ENCODE data around the gene PDE7B. TPM values are rescaled to one million over a fixed set of nuclear protein-coding genes. Genes with fewer than 3 reads are reported as not detected.

Gene PDE7B
- total and polyA plus RNA-seq, 9 of the 15 experiments (the other 6 are each of a cell fraction or from before 2014, with no cell fraction given): 0.01 TPM; not detected in 8

DNA sequence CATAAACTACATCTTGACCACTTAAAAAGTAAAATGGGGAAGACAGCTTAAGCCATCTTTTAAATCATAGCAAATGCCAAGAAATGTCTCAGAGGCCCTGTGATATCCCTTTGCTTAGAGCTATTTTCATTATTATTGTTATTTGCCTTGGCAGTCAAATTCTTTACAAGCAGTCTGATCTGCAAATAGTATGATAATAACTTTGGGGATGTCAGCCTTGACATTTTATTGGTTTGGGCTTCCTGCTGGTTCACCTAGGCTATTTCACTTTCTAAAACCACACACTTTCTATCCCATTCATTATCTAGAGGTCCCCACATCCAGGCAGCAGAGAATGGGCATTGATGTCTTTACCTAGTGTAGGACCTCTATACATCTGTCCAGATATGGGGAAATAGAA is 125.1 kb downstream of the PDE7B start:
- CTCF ChIA-PET (ENCODE audit: low intra/inter-chr PET ratio): no interaction called here
- ATAC-seq: no peak
- Histone ChIP-seq H3K36me3 (ENCODE audit: control insufficient read depth, insufficient read depth, low read length) (no peaks in the 10 kb centered on the region), H2AFZ (ENCODE audit: low read depth, low read length) (no peak overlapping the region), H3K4me1 (replicated peaks in 1 of 2; ENCODE audit: control insufficient read depth in 2 of 2, insufficient read depth in 2 of 2, low read length in 2 of 2) (no peaks in the 10 kb centered on the region), H3K9me1 (ENCODE audit: control insufficient read depth, insufficient read depth, low read length) (no peaks in the 10 kb centered on the region), H3K27ac (ENCODE audit: extremely low read depth, low read depth, low read length) (no peak overlapping the region), H3K9ac (ENCODE audit: insufficient read depth in 1 of 2, low read depth in 2 of 2, low read length in 2 of 2) (no peak overlapping the region), H3K4me2 (ENCODE audit: insufficient read depth, low read length) (no peak overlapping the region), H3K4me3 (no peak overlapping the region), H3K9me3 (replicated peaks; ENCODE audit: control insufficient read depth, insufficient read depth, low read depth, low read length) (no peaks in the 10 kb centered on the region), H3K79me2 (ENCODE audit: control insufficient read depth, insufficient read depth, low read length) (no peaks in the 10 kb centered on the region), H4K20me1 (replicated peaks; ENCODE audit: control insufficient read depth, insufficient read depth, low read length) (no peaks in the 10 kb centered on the region), H3K27me3 (ENCODE audit: control insufficient read depth in 2 of 2, insufficient read depth in 2 of 2, low read length in 2 of 2) (no peaks in the 10 kb centered on the region)
- in situ Hi-C loops (cut with MboI) (no loop called here), intact Hi-C loops (cut with micrococcal nuclease) (no loop called here)
- no peak for DNase-seq (ENCODE audit: extremely low read depth in 1 of 4, low spot score in 3 of 4)
- POLR2A ChIA-PET: interaction anchor here (0.6 kb wide), 1 partner anchor 451 kb away, joined by 3 read pairs; no protein-coding TSS in a partner anchor
- BruUV-seq (replicated peaks): no TSS peak
- FAIRE-seq: no peak
- TF ChIP-seq, protein P1, sequence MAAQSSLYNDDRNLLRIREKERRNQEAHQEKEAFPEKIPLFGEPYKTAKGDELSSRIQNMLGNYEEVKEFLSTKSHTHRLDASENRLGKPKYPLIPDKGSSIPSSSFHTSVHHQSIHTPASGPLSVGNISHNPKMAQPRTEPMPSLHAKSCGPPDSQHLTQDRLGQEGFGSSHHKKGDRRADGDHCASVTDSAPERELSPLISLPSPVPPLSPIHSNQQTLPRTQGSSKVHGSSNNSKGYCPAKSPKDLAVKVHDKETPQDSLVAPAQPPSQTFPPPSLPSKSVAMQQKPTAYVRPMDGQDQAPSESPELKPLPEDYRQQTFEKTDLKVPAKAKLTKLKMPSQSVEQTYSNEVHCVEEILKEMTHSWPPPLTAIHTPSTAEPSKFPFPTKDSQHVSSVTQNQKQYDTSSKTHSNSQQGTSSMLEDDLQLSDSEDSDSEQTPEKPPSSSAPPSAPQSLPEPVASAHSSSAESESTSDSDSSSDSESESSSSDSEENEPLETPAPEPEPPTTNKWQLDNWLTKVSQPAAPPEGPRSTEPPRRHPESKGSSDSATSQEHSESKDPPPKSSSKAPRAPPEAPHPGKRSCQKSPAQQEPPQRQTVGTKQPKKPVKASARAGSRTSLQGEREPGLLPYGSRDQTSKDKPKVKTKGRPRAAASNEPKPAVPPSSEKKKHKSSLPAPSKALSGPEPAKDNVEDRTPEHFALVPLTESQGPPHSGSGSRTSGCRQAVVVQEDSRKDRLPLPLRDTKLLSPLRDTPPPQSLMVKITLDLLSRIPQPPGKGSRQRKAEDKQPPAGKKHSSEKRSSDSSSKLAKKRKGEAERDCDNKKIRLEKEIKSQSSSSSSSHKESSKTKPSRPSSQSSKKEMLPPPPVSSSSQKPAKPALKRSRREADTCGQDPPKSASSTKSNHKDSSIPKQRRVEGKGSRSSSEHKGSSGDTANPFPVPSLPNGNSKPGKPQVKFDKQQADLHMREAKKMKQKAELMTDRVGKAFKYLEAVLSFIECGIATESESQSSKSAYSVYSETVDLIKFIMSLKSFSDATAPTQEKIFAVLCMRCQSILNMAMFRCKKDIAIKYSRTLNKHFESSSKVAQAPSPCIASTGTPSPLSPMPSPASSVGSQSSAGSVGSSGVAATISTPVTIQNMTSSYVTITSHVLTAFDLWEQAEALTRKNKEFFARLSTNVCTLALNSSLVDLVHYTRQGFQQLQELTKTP (IDR thresholded peaks at IDR 0.05; ENCODE audit: low read depth in 1 of 2, partially characterized antibody in 2 of 2): no peak
- TF ChIP-seq BCL6 (CRISPR knock-in tag; IDR thresholded peaks at IDR 0.05) (no peak), ZNF707 (CRISPR knock-in tag; conservative IDR thresholded peaks at IDR 0.05) (no peak), PYGO2 (tag; IDR thresholded peaks at IDR 0.05) (no peak), SAP30 (IDR thresholded peaks at IDR 0.05; ENCODE audit: borderline replicate concordance, insufficient read depth, low read depth, low read length, poor library complexity, severe bottlenecking) (no peak)
- TF ChIP-seq, protein P2, sequence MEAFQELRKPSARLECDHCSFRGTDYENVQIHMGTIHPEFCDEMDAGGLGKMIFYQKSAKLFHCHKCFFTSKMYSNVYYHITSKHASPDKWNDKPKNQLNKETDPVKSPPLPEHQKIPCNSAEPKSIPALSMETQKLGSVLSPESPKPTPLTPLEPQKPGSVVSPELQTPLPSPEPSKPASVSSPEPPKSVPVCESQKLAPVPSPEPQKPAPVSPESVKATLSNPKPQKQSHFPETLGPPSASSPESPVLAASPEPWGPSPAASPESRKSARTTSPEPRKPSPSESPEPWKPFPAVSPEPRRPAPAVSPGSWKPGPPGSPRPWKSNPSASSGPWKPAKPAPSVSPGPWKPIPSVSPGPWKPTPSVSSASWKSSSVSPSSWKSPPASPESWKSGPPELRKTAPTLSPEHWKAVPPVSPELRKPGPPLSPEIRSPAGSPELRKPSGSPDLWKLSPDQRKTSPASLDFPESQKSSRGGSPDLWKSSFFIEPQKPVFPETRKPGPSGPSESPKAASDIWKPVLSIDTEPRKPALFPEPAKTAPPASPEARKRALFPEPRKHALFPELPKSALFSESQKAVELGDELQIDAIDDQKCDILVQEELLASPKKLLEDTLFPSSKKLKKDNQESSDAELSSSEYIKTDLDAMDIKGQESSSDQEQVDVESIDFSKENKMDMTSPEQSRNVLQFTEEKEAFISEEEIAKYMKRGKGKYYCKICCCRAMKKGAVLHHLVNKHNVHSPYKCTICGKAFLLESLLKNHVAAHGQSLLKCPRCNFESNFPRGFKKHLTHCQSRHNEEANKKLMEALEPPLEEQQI (IDR thresholded peaks at IDR 0.05): no peak
- TF ChIP-seq, protein P3, sequence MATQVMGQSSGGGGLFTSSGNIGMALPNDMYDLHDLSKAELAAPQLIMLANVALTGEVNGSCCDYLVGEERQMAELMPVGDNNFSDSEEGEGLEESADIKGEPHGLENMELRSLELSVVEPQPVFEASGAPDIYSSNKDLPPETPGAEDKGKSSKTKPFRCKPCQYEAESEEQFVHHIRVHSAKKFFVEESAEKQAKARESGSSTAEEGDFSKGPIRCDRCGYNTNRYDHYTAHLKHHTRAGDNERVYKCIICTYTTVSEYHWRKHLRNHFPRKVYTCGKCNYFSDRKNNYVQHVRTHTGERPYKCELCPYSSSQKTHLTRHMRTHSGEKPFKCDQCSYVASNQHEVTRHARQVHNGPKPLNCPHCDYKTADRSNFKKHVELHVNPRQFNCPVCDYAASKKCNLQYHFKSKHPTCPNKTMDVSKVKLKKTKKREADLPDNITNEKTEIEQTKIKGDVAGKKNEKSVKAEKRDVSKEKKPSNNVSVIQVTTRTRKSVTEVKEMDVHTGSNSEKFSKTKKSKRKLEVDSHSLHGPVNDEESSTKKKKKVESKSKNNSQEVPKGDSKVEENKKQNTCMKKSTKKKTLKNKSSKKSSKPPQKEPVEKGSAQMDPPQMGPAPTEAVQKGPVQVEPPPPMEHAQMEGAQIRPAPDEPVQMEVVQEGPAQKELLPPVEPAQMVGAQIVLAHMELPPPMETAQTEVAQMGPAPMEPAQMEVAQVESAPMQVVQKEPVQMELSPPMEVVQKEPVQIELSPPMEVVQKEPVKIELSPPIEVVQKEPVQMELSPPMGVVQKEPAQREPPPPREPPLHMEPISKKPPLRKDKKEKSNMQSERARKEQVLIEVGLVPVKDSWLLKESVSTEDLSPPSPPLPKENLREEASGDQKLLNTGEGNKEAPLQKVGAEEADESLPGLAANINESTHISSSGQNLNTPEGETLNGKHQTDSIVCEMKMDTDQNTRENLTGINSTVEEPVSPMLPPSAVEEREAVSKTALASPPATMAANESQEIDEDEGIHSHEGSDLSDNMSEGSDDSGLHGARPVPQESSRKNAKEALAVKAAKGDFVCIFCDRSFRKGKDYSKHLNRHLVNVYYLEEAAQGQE (IDR thresholded peaks at IDR 0.05; ENCODE audit: borderline replicate concordance): no peak
- TF ChIP-seq, protein P3 (CRISPR knock-in tag; IDR thresholded peaks at IDR 0.05; ENCODE audit: low read depth): no peak
